ENCODE measurements around the gene GRM7. TPM values are rescaled to one million over a fixed set of nuclear protein-coding genes. Genes with fewer than 3 reads are reported as not detected.

GRM7 gene
- total and polyA plus RNA-seq, 2 donors (not counting 1 experiment from before 2014, with no cell fraction given) = not detected

DNA sequence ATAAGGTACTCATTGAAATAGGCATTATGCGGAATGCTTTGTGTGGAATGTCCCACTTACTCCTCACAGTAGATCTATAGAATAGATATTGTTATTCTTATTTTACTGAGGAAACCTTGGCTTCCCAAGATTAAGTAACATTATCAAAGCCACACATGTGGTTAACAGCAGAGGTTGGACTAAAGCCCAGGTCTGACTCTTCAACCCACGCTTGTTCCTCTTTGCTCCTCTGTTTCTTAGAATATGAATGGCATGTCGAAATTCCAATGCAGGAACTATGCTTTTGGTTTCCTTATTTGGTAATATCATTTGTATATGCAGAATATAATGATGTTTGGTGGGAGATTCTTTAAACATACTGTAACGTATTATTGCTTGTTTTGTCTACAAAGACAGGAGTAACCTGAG is 821.9 kb downstream of the GRM7 start:
- ChIA-PET CTCF (no interaction called here), POLR2A (no interaction called here)

DNA sequence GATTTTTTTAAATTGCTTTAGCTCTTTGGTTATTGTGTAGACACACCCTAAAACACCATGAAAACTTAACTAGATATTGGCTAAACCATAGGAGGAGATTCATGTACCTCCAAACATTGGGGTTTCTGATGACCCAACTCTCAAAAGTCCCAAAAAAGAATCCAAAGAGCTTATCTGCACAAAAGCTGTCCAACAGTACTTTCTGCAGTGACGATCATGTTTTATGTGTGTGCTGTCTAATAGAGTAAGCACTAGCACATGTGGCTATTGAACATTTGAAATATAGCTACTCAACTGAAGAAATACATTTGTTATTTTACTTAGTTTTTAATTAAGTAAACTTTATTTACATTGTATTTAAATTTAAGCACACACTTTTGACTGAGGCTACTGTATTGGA is 822.5 kb downstream of the GRM7 start:
- POLR2A ChIA-PET = no interaction called here
- ATAC-seq (ENCODE audit: low read depth) = no peak

More for the DNA sequence above, 821.9 kb downstream of the GRM7 start:
- H3K27me3 Mint-ChIP-seq = no peaks in the 10 kb centered on the region
- no peaks in the 10 kb centered on the region for H4K20me1 ChIP-seq (ENCODE audit: control insufficient read depth, insufficient read depth, low read length, poor library complexity, severe bottlenecking)
- WGBS (ENCODE audit: insufficient coverage) = no CpG with 5 or more reads among the region's 4 CpGs
- no peaks in the 10 kb centered on the region for H3K27me3 ChIP-seq (replicated peaks in 1 of 4; ENCODE audit: control extremely low read depth in 1 of 4, control insufficient read depth in 3 of 4, insufficient read depth in 4 of 4, low read length in 3 of 4)
- H3K4me2 ChIP-seq (replicated peaks; ENCODE audit: low read depth, low read length, poor library complexity, severe bottlenecking) = no peak overlapping the region
- TF ChIP-seq EZH2 (IDR thresholded peaks at IDR 0.05; ENCODE audit: borderline replicate concordance, insufficient read depth, low read depth, low read length, poor library complexity, severe bottlenecking) (no peak), CTCF (IDR thresholded peaks at IDR 0.05) (no peak)
- no peak overlapping the region for H3K27ac Mint-ChIP-seq
- H2AFZ ChIP-seq (ENCODE audit: insufficient read depth, low read depth, low read length, poor library complexity, severe bottlenecking) = no peak overlapping the region
- H3K9me3 ChIP-seq (ENCODE audit: control extremely low read depth in 1 of 3, control insufficient read depth in 2 of 3, insufficient read depth in 1 of 3, low read length in 2 of 3) = peaks cover 0 to 5% (median 3%) of the 10 kb centered on the region in 3 donors
- no peak for DNase-seq
- H3K9ac ChIP-seq (ENCODE audit: low read length) = no peak overlapping the region
- no peak overlapping the region for H3K27ac ChIP-seq (ENCODE audit: low read length in 2 of 2)
- no peak overlapping the region for H3K4me3 Mint-ChIP-seq
- no peaks in the 10 kb centered on the region for H3K4me1 Mint-ChIP-seq
- intact Hi-C loops (cut with micrococcal nuclease) = no loop called here
- no peak overlapping the region for H3K4me3 ChIP-seq (ENCODE audit: control extremely low read depth in 1 of 5, extremely low read depth in 1 of 5, insufficient read depth in 1 of 5, low read depth in 2 of 5, low read length in 4 of 5)
- no peaks in the 10 kb centered on the region for H3K4me1 ChIP-seq (ENCODE audit: control insufficient read depth in 2 of 2, insufficient read depth in 2 of 2, low read length in 2 of 2)
- no peak for ATAC-seq (ENCODE audit: low read depth)
- H3K36me3 ChIP-seq (replicated peaks in 1 of 2; ENCODE audit: control extremely low read depth in 1 of 2, control insufficient read depth in 1 of 2, extremely low read depth in 1 of 2, insufficient read depth in 2 of 2, low read length in 1 of 2) = no peaks in the 10 kb centered on the region
- no peaks in the 10 kb centered on the region for H3K79me2 ChIP-seq (ENCODE audit: control insufficient read depth, insufficient read depth, low read length)
- peaks cover 3% of the 10 kb centered on the region for H3K9me3 Mint-ChIP-seq (ENCODE audit: insufficient read depth)

More for the DNA sequence above, 822.5 kb downstream of the GRM7 start:
- Mint-ChIP-seq H3K27ac (no peak overlapping the region), H3K9me3 (ENCODE audit: insufficient read depth) (peaks cover 4% of the 10 kb centered on the region), H3K4me3 (no peak overlapping the region), H3K4me1 (no peaks in the 10 kb centered on the region), H3K27me3 (no peaks in the 10 kb centered on the region)
- no peaks in the 10 kb centered on the region for H4K20me1 ChIP-seq (ENCODE audit: control insufficient read depth, insufficient read depth, low read length, poor library complexity, severe bottlenecking)
- CTCF ChIA-PET = no interaction called here
- no peak overlapping the region for H3K4me3 ChIP-seq (ENCODE audit: control extremely low read depth in 1 of 5, extremely low read depth in 1 of 5, insufficient read depth in 1 of 5, low read depth in 2 of 5, low read length in 4 of 5)
- DNase-seq = no peak
- no peak overlapping the region for H3K4me2 ChIP-seq (replicated peaks; ENCODE audit: low read depth, low read length, poor library complexity, severe bottlenecking)
- H3K9me3 ChIP-seq (ENCODE audit: control extremely low read depth in 1 of 3, control insufficient read depth in 2 of 3, insufficient read depth in 1 of 3, low read length in 2 of 3) = peaks cover 0 to 5% (median 3%) of the 10 kb centered on the region in 3 donors
- no peaks in the 10 kb centered on the region for H3K79me2 ChIP-seq (ENCODE audit: control insufficient read depth, insufficient read depth, low read length)
- no CpG with 5 or more reads among the region's 1 CpG for WGBS (ENCODE audit: insufficient coverage)
- H3K9ac ChIP-seq (ENCODE audit: low read length) = no peak overlapping the region
- no peaks in the 10 kb centered on the region for H3K27me3 ChIP-seq (replicated peaks in 1 of 4; ENCODE audit: control extremely low read depth in 1 of 4, control insufficient read depth in 3 of 4, insufficient read depth in 4 of 4, low read length in 3 of 4)
- intact Hi-C loops (cut with micrococcal nuclease) = no loop called here
- no peaks in the 10 kb centered on the region for H3K36me3 ChIP-seq (replicated peaks in 1 of 2; ENCODE audit: control extremely low read depth in 1 of 2, control insufficient read depth in 1 of 2, extremely low read depth in 1 of 2, insufficient read depth in 2 of 2, low read length in 1 of 2)
- no peaks in the 10 kb centered on the region for H3K4me1 ChIP-seq (ENCODE audit: control insufficient read depth in 2 of 2, insufficient read depth in 2 of 2, low read length in 2 of 2)
- TF ChIP-seq EZH2 (IDR thresholded peaks at IDR 0.05; ENCODE audit: borderline replicate concordance, insufficient read depth, low read depth, low read length, poor library complexity, severe bottlenecking) = no peak
- H3K27ac ChIP-seq (ENCODE audit: low read length in 2 of 2) = no peak overlapping the region
- H2AFZ ChIP-seq (ENCODE audit: insufficient read depth, low read depth, low read length, poor library complexity, severe bottlenecking) = no peak overlapping the region
